KG1 (cell line): ENCODE data around the gene FXR2.
A peak's percentile ranks its signal among the peaks of the same experiment; 100 is the strongest.
"Not testable (repeated sequence)": the region's sequence is repeated elsewhere in the genome, so short reads cannot be mapped to it uniquely, and the experiment has no call there.

Experiments used
- DNase-seq: peaks from one replicate; lab custom pipeline; 2025; lab: John Stamatoyannopoulos, UW

FXR2 gene

DNA sequence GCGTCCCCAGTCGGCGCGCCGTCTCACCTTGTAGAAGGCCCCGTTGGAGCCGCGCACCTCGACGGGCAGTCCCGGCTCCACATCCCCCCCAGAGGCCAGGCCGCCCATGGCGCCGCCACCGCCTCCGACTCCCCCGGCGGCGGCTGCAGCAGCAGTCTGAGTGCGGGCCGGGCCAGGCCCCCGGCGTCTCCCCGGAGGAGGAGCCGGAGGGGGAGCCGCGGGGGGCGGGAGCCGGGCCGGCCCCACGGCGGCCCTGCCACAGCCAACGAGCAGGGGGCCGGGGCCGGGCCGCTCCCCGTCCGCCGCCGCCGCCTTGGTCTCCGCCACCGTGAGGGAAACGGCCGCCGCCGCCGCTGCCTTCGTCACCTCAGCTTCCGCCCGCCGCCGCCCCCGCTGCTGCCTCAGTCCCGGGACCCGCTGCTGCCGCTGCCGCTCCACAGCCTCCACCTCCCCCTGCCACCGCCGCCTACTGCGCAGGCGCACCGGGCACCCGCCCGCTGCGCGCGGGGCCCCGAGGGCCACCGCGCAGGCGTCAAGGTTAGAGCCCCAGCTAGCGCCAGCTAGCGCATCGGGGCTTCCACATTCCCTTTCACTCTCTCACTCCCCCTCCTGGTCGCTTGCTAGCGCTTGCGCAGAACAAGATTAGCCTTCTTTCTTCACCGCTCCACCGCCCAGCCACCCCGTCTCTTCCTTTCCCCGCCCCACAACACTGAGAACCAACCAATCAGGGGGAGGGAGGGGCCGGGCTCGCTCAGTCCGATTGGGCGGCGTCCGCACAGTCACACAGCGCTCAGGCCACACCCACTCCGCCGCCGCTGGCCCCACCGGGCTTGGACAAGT lies at the start of gene FXR2:
Gene FXR2, minus strand, starts transcription at position 473 of the 840 bp plus-strand sequence. Its CDS starts 365 bp downstream, at position 108.
- peak; percentile 83 for DNase-seq

- DNase-seq, result no peak
Measured at GRCh38 chr17:7656958-7657609, 42.4 kb upstream of the FXR2 start.

GRCh38 chr17:7655541-7655840 lies 40.8 kb upstream of the FXR2 start:
- DNase-seq, result no peak

GRCh38 chr17:7654832-7655540 lies 40.3 kb upstream of the FXR2 start:
- DNase-seq, result no peak

DNA sequence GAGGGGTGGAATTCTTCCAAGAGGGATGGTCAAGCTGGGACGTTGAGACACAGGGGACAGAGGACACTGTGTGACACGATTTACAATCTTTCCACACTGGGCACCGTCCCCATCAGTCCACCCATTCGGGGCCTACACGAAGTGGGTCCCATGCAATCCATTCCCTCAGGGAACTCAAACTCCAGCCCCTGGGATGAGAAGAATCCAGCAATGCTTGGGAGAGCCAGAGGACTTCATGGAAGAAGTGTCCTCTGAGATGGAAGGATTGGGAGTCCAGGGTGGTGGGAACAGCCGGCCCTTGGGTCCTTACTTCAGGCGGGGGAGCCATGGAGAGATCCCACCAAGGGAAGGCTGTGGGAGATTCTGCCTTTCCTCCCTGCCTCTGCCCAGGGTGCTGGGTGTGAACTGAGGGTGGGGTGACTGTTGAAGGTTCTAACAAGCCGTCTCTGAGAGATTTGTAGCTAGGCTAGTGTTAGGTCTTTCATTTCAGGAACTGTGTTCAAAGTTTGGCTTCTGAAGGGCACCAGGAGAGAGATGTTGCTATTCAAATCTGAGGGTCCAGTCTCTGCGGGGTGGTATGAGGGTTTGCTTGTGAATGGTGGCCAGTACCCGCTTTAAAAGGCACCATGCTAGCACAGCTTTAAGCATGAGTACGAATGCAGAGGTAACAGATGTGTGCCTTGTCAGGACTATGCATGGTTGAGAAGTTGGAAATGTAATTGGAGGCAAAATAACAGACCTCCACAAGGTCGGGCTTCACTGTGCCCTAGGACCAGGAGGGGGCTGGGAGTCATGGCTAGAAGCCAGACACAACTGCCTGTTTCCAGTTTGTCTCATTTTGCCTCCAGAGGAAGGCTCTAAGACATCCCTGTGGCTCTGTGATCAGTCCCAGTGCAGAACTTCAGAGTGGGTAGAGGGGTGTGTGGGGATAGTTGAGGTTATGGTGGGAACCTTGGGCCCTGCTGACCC lies 38.0 kb upstream of the FXR2 start:
- DNase-seq, result no peak

DNA sequence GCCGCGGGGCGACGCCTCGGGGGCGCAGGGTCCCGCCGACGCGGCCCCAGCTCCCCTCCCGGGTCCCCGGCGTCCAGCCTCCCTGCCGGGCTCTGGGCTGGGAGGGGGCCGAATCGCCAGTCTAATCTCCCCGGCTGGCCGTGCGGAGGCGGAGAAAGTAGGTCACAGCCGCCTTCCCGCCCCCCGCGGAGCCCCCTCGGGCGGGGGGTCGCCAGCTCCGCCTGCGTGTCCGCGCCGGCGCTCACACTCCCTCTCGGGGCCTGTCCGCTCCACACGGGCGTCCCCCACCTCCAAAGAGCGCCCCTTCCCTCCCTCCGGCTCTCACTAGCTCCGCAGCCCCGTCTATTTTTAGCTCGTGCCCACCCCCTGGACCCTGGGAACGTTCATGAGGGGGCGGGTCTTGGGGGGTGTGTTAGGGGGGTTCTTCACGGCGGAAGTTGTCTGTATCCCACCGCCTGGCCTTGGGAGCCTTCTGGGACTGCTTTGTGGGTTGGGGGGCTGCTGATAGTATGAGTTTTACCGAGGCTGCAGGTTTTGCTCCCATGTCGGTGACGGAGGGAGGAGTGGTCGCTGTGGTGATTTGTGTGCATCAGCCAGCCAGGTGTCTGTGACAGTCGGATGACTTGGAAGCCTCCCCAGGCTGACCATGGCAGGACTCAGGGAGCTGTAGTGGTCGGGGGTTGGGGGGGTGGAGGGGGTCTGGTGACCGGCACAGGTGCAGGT lies 37.1 kb upstream of the FXR2 start:
- no peak for DNase-seq

DNA sequence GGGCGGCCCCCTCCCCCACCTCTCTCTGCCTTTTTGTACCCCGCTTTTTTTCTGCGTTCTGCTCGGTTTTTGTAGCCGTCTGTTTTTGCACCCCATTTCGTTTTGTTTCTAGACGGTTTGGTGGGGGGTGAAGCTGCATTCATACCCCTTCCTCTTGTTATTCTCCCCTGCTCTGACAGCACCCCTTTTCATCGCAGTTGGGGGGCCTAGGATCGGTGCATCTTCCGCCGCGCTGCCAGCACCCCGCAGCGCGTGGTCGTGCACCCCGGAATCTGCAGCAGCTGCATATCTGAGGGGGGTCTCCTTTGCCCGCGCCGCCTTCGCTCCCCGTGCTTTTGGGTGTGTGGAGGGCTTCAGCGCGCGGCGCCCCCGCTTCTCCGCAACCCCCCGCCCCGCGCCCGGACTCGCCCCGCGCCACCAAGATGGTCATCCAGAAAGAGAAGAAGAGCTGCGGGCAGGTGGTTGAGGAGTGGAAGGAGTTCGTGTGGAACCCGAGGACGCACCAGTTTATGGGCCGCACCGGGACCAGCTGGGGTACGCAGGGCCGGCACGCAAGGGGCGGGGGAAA lies 36.5 kb upstream of the FXR2 start:
- no peak for DNase-seq

- DNase-seq, result no peak
Measured at GRCh38 chr17:7650509-7651096, 35.9 kb upstream of the FXR2 start, which contains the start of gene ATP1B2. Gene ATP1B2 (plus strand): TSS chr17:7650926. CDS start chr17:7651519, 593 bp downstream.

- no peak for DNase-seq
Measured at GRCh38 chr17:7647018-7647417, 32.3 kb upstream of the FXR2 start.

DNA sequence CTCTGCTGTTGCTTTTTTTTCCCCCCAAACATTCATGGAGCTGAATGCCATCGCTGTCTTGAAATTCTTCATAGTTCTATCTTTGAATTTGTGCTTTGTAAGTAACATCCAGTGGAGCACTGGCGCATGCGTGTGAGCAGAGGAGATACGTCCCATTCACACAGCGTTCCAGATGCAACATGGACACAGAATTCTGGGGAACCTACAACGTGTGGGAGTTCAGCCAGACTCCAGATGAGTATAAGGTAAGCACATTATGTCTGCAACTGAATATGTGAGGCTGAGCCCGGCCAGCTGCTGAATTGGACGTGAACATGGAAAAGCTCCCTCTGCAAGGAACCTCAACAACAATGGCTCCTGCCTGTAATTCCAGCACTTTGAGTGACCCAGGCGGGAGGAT lies 31.8 kb upstream of the FXR2 start:
- DNase-seq, result no peak

DNA sequence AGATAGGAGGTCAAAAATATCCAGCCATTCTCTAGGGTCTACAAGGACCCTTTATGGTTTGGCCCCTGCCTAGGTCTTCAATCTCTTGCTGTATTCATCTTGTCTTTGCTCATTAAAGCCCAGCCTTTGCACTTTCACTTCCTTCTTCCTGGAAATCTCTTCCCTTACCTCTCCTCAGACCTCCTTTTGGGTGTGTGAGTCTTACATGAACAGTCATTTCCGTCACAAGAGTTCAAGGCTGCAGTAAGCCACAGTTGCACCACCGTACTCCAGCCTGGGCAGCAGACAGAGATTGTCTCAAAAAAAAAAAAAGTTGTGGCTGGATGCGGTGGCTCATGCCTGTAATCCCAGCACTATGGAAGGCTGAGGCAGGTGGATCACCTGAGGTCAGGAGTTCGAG lies 30.1 kb upstream of the FXR2 start:
- DNase-seq, result no peak

- not testable (repeated sequence) for DNase-seq
Measured at GRCh38 chr17:7641635-7642034, 26.9 kb upstream of the FXR2 start.

DNA sequence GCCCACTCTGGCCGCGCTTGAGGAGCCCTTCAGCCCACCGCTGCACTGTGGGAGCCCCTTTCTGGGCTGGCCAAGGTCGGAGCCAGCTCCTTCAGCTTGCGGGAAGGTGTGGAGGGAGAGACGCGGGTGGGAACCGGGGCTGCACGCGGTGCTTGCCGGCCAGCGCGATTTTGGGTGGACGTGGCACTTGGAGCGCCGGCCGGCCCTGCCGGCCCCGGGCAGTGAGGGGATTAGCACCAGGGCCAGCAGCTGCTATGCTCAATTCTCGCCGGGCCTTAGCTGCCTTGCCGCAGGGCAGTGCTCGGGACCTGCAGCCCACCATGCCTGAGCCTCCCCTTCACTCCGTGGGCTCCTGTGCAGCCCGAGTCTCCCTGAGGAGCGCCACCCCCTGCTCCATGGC lies 26.1 kb upstream of the FXR2 start:
- DNase-seq, result no peak

GRCh38 chr17:7636163-7636562 lies 21.5 kb upstream of the FXR2 start:
- no peak for DNase-seq

DNA sequence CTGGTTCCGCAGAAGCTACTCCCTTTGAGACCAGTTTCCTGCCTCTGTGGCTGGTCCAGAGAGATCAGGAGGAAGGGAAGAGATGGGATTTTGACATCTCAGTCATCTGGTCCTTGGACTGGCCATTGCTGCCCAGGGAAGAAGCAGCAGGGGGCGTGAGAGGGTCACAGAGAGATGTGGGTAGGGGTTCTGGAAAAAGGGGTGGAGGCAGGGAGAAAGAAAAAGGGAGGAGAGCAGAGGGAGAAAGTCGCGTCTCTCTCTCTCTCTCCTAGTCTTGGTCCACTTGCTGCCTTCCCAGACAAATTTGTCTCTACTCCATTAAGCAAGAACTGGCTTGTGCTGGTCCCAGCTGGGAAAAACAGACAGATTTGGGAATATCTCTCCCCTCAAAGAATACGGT lies 19.7 kb upstream of the FXR2 start:
- no peak for DNase-seq

GRCh38 chr17:7633093-7633492 lies 18.4 kb upstream of the FXR2 start:
- no peak for DNase-seq

DNA sequence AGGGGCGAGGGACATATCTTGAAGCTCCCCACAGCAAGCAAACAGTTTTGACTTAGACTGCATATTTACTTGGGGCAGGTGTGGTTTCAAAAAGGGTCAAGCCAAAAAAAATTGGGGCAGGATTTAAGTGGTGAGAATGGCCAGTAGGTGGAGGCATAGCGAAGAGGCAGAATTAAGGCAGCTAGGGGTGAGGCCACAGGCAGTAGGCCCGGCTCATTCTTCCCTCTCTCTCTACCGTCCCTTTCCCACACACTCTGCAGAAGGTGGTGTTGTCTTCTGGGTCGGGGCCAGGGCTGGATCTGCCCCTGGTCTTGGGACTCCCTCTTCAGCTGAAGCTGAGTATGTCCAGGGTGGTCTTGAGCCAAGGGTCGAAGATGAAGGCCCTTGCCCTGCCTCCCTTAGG lies 17.8 kb upstream of the FXR2 start:
- peak; percentile 6 for DNase-seq

DNA sequence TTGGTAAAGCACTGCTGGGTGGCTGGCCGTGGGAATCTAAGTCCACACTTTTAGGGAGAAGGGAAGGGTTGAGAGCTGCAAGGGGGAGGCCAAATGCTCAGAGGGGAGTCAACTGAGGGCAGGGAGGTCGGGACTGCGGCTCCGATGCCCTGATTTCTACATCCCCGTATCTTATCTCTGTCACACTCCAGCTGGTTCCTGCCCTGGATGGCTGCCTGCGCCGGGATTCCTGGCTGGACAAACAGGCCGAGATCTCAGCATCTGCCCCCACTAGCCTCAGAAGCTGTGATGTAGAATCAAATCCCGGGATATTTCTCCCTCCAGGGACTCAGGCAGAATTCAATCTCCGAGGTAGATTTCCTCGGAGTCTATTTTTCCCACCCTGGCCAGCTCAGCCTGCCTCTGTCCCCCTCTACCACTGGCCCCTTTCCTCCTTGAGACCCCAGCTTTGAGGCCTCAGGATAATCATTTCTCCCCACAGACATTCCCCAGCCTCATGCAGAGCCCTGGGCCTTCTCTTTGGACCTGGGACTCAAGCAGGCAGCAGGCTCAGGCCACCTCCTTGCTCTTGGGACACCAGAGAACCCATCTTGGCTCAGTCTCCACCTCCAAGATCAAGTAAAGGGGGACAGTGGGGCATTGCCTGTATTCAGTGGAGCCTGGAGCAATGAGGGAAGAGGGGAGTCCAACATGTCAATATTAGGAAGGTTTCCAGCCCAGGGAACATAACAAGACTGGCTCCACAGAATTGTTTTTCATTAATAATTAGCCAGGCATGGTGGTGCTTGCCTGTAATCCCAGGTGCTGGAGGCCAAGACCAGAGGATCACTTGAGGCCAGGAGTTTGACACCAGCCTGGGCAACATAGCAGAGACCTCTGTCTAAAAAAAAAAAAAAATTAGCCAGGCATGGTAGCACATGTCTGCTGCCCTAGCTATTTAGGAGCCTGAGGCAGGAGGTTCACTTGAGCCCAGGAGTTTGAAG lies 17.0 kb upstream of the FXR2 start:
- no peak for DNase-seq

GRCh38 chr17:7629939-7630571 lies 15.4 kb upstream of the FXR2 start, which contains the start of gene SHBG:
Gene SHBG (plus strand): TSS chr17:7630135. CDS start chr17:7630173, 38 bp downstream.
- no peak for DNase-seq
